Peyer's patch (tissue), 4 donors: ENCODE results near the gene INSC. TPM values are rescaled to one million over a fixed set of nuclear protein-coding genes. Genes with fewer than 3 reads are reported as not detected.

ENCODE experiments used
- DNase-seq, 3 donors: peaks; one replicate each; pipeline ENCODE4 v3.0.0-alpha.2; 2017 to 2019
- H3K27ac ChIP-seq, 4 donors: fragments of 200-600 bp; sonication (generic); one replicate each; pipeline ENCODE4 v1.5.1; 2016 to 2019
- H3K27me3 ChIP-seq, 2 donors: fragments of 200-600 bp; sonication (generic); one replicate each; pipeline ENCODE4 v1.5.1; 2019
- H3K36me3 ChIP-seq, 3 donors: fragments of 200-600 bp; sonication (generic); one replicate each; pipeline ENCODE4 v1.5.1; 2016 to 2019
- H3K4me1 ChIP-seq, 4 donors: fragments of 200-600 bp; sonication (generic); one replicate each; pipeline ENCODE4 v1.5.1; 2016 to 2019
- H3K4me3 ChIP-seq, 4 donors: fragments of 200-600 bp; sonication (generic); 1 replicate in 3 of 4; 2 replicates in 1 of 4; pipeline ENCODE4 v1.5.1; 2016 to 2019; ENCODE audit warnings: mild to moderate bottlenecking in 1 of 4
- H3K9me3 ChIP-seq, 4 donors: fragments of 200-600 bp; sonication (generic); one replicate each; pipeline ENCODE4 v1.5.1; 2016 to 2019; ENCODE audit warnings: mild to moderate bottlenecking in 1 of 4
- CTCF ChIP-seq, 6 experiments: fragments of 450-650 bp in 4 of 6; fragments of 200-600 bp in 2 of 6; sonication (generic) in 1 of 6; IDR thresholded peaks; one replicate each; pipeline ENCODE4 v1.5.1; 2017 to 2019; ENCODE audit warnings: antibody characterized with exemption in 6 of 6, mild to moderate bottlenecking in 3 of 6, moderate library complexity in 1 of 6
- POLR2A ChIP-seq, 2 donors: fragments of 450-650 bp; IDR thresholded peaks; one replicate each; pipeline ENCODE4 v1.5.1; 2017; ENCODE audit warnings: antibody characterized with exemption in 2 of 2, mild to moderate bottlenecking in 2 of 2, moderate library complexity in 2 of 2
- total RNA-seq, 4 donors: library from RNA; depleted of rRNA; stranded (reverse); fragments of >200 nt; gene quantifications; one replicate each; pipeline ENCODE4 v1.1.0, GENCODE V29; 2016

The INSC gene
- total RNA-seq, 4 donors from 2014 or later: 3.0 to 28.1 (median 6.8) TPM

GRCh38 chr11:15194671-15195415 is 80.1 kb downstream of the INSC start:
- Histone ChIP-seq H3K4me3 (no peak overlapping the region), H3K27ac (peak overlapping the region in 1 of 4 donors; percentile 36), H3K4me1 (peaks cover 0 to 35% (median 0%) of the 10 kb centered on the region in 4 donors), H3K27me3 (no peaks in the 10 kb centered on the region), H3K9me3 (no peaks in the 10 kb centered on the region), H3K36me3 (no peaks in the 10 kb centered on the region)
- TF ChIP-seq POLR2A (IDR thresholded peaks at IDR 0.05): no peak
- no peak for TF ChIP-seq CTCF (IDR thresholded peaks at IDR 0.05)
- DNase-seq: no peak

- Histone ChIP-seq H3K9me3 (no peaks in the 10 kb centered on the region), H3K4me3 (no peak overlapping the region), H3K27me3 (no peaks in the 10 kb centered on the region), H3K27ac (peak overlapping the region in 1 of 4 donors; percentile 36), H3K36me3 (no peaks in the 10 kb centered on the region), H3K4me1 (peaks cover 0 to 35% (median 0%) of the 10 kb centered on the region in 4 donors)
- TF ChIP-seq CTCF (IDR thresholded peaks at IDR 0.05) (no peak), POLR2A (IDR thresholded peaks at IDR 0.05) (no peak)
- no peak for DNase-seq
Measured at GRCh38 chr11:15195454-15196200, 80.9 kb downstream of the INSC start.

DNA sequence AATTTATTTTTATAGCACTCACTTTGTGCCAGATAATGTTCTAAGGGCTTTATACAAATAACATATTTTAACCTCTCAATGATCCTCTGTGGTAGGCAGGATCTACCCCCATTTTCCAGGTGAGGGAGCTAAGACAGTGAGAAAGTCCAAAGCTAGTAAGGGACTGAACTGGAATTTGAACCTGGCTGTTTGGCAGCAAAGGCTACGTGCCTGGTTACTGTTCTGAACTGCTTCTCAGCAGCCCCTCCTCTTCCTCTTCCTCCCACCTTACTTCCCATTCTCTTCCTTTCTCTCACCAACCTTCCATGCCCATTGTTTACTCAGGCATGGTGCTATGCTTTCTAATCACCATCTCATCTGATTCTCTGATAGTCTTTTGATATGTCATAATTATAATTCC is 82.0 kb downstream of the INSC start:
- no peak for DNase-seq
- Histone ChIP-seq H3K4me1 (peaks cover 0 to 35% (median 0%) of the 10 kb centered on the region in 4 donors), H3K27ac (no peak overlapping the region)

DNA sequence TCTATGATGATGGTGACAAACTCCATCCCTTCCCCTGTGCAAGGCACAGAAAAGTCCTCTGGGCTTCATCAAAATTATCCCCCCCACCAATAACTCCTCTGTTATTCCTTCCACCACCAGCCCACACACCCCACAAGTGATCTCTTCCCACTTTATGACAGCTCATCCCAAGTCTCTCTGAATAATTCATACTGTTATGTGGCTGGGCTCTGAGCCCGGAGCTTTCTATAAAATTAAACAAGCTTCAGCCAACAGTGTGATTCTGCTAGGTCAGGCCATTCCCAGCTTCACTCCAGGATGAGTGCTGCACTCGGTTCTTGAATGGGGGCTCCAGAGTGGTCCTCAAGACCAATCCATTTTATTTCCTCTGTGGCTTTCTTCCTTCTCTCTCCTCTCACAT is 83.0 kb downstream of the INSC start:
- H3K27me3 ChIP-seq: no peaks in the 10 kb centered on the region
- H3K4me3 ChIP-seq: no peak overlapping the region
- H3K4me1 ChIP-seq: peaks cover 0 to 35% (median 0%) of the 10 kb centered on the region in 4 donors
- no peaks in the 10 kb centered on the region for H3K9me3 ChIP-seq
- no peak for TF ChIP-seq CTCF (IDR thresholded peaks at IDR 0.05)
- no peak for TF ChIP-seq POLR2A (IDR thresholded peaks at IDR 0.05)
- no peaks in the 10 kb centered on the region for H3K36me3 ChIP-seq
- no peak overlapping the region for H3K27ac ChIP-seq
- DNase-seq: no peak

More for the DNA sequence above, 82.0 kb downstream of the INSC start:
- H3K36me3 ChIP-seq: no peaks in the 10 kb centered on the region
- H3K4me3 ChIP-seq: no peak overlapping the region
- no peaks in the 10 kb centered on the region for H3K27me3 ChIP-seq
- no peaks in the 10 kb centered on the region for H3K9me3 ChIP-seq
- no peak for TF ChIP-seq POLR2A (IDR thresholded peaks at IDR 0.05)
- TF ChIP-seq CTCF (IDR thresholded peaks at IDR 0.05): no peak

DNA sequence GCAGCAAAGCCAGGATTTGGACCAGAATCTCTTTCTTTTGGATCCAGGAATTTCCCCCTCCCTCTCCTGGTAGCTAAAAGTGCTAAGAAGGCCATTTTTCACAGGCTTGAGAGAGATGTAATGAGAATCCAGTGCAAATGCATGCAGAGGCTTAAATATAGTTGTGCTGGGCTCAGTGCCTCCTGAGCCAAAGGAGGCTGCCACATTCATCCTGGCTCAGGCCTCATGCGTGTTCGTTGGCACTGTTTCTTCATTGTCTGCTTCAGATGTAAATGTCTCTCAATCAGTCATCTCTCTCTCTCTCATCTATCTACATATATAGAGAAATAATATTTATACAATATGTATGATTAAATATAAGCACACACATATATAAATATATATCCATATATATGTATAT is 83.6 kb downstream of the INSC start:
- H3K9me3 ChIP-seq: no peaks in the 10 kb centered on the region
- H3K4me3 ChIP-seq: no peak overlapping the region
- TF ChIP-seq POLR2A (IDR thresholded peaks at IDR 0.05): no peak
- TF ChIP-seq CTCF (IDR thresholded peaks at IDR 0.05): no peak
- H3K27ac ChIP-seq: no peak overlapping the region
- no peak for DNase-seq
- H3K4me1 ChIP-seq: peaks cover 0 to 35% (median 0%) of the 10 kb centered on the region in 4 donors
- no peaks in the 10 kb centered on the region for H3K27me3 ChIP-seq
- H3K36me3 ChIP-seq: no peaks in the 10 kb centered on the region
